Duodenal mucosa (tissue), 2 donors: Measurements from ENCODE around the gene ARMC9.

Experiments
- H3K27ac ChIP-seq: one replicate; pipeline ENCODE4 v1.7.0; 2013; ENCODE audit warnings: low read depth, low read length
- H3K27me3 ChIP-seq, 2 donors: one replicate each; pipeline ENCODE4 v1.7.0; 2013; ENCODE audit warnings: low read length in 2 of 2, control low read depth in 1 of 2; ENCODE audit not compliant: insufficient read depth in 2 of 2, control insufficient read depth in 1 of 2
- H3K36me3 ChIP-seq, 2 donors: one replicate each; pipeline ENCODE4 v1.7.0; 2013; ENCODE audit warnings: low read length in 2 of 2, control low read depth in 1 of 2; ENCODE audit not compliant: insufficient read depth in 2 of 2, control insufficient read depth in 1 of 2
- H3K4me1 ChIP-seq, 2 donors: one replicate each; pipeline ENCODE4 v1.7.0; 2013; ENCODE audit warnings: low read length in 2 of 2, control low read depth in 1 of 2; ENCODE audit not compliant: insufficient read depth in 2 of 2, control insufficient read depth in 1 of 2
- H3K4me3 ChIP-seq, 2 donors: one replicate each; pipeline ENCODE4 v1.7.0; 2013; ENCODE audit warnings: low read length in 2 of 2, low read depth in 1 of 2
- H3K9ac ChIP-seq, 2 donors: one replicate each; pipeline ENCODE4 v1.7.0; 2013; ENCODE audit warnings: low read length in 2 of 2, low read depth in 1 of 2
- H3K9me3 ChIP-seq, 2 donors: one replicate each; pipeline ENCODE4 v1.7.0; 2013; ENCODE audit warnings: low read length in 2 of 2, control low read depth in 1 of 2; ENCODE audit not compliant: control insufficient read depth in 1 of 2

Gene ARMC9

DNA sequence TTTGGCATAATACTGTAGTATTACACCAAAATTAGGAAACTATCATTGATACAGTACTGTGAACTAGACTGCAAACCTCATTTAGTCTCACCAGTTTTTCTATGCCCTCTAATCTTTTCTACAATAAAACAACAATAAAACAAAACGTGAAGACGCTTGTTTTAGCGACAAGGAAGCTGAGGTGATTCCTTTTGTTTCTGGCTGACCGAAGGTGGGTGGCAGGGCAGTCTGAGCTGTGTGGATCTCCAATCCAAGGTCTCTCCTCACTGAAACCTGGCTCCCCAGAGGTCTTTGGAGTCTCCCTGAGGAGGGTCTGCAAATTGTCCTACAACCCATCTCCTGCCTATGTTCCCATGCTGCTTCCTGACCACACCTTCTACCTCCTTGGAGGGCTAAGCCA, 59.3 kb downstream of the ARMC9 start:
- H3K36me3 ChIP-seq = peaks cover 0 to 1% of the 10 kb centered on the region in 2 donors
- H3K9ac ChIP-seq = no peak overlapping the region
- H3K27ac ChIP-seq = no peak overlapping the region
- no peak overlapping the region for H3K4me3 ChIP-seq
- no peaks in the 10 kb centered on the region for H3K9me3 ChIP-seq
- H3K4me1 ChIP-seq = peaks cover 22 to 24% of the 10 kb centered on the region in 2 donors
- H3K27me3 ChIP-seq = no peaks in the 10 kb centered on the region

DNA sequence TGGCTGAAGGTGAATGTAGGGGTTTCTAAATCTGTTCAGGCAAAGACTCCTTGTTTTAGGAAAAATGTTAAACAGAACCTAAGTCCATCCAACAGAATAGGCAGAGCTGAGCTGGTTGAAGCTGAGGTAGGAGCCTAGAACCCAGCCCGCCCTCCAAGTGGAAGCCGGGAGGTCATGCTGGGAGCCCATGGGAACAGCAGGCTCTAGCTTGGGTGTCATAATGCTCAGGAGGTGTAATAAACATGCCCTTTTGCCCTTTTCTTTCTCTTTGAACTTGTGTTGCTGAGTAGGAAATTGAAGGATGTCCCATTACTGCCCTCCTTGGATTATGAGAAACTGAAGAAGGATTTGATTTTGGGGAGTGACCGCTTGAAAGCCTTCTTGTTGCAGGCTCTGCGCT, 60.3 kb downstream of the ARMC9 start:
- Histone ChIP-seq H3K9me3 (no peaks in the 10 kb centered on the region), H3K9ac (no peak overlapping the region), H3K4me1 (peaks cover 24 to 27% of the 10 kb centered on the region in 2 donors), H3K27me3 (no peaks in the 10 kb centered on the region), H3K27ac (no peak overlapping the region), H3K4me3 (no peak overlapping the region), H3K36me3 (peaks cover 0 to 4% of the 10 kb centered on the region in 2 donors)

DNA sequence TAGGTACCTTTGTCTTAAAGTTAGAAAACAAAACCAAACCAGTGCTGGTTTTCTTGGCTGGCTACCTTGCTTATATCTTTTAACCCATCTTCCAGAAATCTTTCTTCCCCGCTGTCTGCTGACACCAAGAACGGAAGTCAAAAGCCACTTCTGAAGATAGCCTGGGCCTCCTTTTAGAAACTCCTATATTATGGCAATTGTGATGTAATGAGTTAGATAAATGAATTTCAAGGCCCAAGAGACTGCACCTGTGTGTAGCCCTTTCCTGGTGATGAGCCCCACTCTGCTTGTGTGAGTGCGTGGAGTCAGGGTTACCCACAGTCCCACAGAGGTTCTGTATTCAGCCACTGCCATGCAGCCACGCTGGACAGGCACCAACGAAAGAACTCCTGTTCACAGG, 60.7 kb downstream of the ARMC9 start:
- Histone ChIP-seq H3K4me3 (no peak overlapping the region), H3K27ac (no peak overlapping the region), H3K9me3 (no peaks in the 10 kb centered on the region), H3K36me3 (peaks cover 0 to 4% of the 10 kb centered on the region in 2 donors), H3K9ac (no peak overlapping the region), H3K27me3 (no peaks in the 10 kb centered on the region), H3K4me1 (peaks cover 24 to 27% of the 10 kb centered on the region in 2 donors)

DNA sequence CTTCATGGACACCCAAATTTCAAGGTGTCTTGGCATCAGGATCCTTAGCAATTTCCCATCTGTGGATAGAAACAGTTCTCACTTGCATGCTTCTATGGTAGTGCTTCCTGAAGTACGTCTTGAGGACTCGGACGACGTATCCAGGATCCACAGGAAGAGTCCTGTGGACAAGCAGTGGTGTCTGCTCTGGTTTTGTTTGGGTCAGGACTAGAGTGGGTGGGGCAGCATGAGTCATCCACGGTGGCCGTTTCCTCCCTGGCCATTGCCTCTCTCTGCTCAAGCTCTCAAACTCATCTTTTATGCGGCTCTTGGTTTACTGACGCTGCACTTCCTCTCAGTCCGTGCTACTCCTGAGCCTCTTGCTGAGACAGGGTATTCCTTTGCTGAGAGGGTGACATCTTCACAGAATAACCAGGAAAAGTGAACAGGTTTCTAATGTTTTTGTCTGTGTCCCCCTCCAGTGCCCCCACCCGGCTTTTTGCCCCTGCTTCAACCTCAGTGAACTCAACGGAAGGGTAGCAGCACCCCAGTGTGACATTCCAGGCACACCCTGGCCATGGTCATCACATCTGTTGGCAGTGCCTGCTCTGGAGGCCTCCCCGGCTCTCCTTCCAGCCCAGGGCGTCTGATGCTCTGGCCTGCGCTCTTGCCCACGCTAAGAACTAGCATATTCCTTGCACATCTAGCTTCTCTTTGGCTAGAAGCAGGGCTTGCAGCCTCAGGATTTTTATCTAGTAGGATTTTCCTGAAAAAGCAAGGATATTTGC, 62.2 kb downstream of the ARMC9 start:
- Histone ChIP-seq H3K9me3 (no peaks in the 10 kb centered on the region), H3K4me1 (peaks cover 24 to 27% of the 10 kb centered on the region in 2 donors), H3K36me3 (peaks cover 0 to 4% of the 10 kb centered on the region in 2 donors), H3K4me3 (no peak overlapping the region), H3K27ac (no peak overlapping the region), H3K27me3 (no peaks in the 10 kb centered on the region), H3K9ac (no peak overlapping the region)

DNA sequence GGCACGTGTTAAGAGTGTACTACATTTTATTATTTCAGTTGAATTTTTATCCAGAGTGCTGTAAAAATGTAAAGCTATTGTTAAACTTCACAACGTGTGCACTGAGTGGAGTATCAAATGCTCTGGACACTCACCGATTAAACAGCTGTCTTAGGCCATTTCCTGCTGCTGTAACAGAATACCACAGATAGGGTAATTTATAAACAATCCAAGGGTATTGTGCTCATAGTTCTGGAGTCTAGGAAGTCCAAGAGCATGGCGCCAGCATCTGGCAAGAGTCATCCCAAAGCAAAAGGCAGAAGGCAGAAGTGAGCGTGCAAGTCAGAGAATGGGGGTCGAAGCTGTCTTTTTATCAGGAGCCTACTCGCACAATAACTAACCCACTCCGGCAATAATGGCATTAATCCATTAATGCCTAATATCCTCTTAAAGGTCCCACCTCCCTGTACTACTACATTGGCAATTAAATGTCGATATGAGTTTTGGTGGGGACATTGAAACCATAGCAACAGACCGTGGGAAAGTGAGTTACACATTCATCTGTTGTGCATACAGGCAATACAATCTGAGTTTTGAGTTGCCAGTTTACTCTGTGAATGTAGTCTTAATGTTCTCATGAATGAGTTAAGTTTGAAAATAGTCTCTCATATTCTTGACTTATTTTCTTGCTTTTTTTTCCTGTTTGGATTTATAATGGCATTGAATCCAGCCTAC, 64.8 kb downstream of the ARMC9 start:
- H3K4me3 ChIP-seq = no peak overlapping the region
- H3K27ac ChIP-seq = no peak overlapping the region
- no peaks in the 10 kb centered on the region for H3K27me3 ChIP-seq
- no peak overlapping the region for H3K9ac ChIP-seq
- peaks cover 18 to 27% of the 10 kb centered on the region in 2 donors for H3K4me1 ChIP-seq
- peaks cover 0 to 4% of the 10 kb centered on the region in 2 donors for H3K36me3 ChIP-seq
- H3K9me3 ChIP-seq = no peaks in the 10 kb centered on the region

DNA sequence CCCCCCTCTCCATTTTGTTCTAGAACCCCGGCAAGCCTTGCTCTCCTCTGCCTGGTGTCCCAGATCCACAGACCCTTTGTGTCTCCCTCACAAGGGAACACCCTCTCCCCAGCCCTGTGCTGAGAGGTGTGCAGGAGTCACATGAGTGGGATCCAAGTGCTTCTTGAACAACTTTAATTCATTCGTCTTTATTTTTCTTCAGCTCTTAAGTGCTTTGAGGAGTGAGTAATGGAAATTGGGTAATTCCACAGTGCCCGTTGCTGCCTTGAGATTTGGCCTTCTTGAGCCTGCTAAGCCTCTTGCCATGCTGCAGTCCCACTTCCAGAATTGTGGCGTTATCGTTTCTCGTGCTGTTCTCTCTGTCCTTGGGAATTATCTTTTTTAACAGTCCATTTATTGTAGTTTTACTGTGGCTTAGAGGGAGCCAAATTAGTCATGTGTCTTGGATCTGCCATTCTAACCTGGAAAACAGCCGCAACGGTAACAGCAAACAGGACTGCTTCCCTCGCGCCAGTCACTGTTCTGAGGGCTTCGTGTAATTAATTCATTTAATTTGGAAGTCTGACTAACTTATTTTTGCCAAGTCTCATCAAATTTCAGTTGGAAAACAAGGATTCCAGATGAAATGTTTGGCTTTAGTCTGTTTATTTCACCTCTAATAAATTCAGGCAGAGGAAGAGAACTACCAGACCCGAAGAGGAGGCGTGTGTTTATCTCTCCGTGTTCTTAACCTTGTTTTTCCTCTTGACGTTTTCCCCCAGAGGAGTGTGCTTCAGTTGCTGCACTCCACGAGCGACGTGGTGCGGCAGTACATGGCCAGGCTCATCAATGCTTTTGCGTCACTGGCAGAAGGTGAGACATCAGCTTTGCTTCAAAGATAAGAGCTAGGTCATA, 72.0 kb downstream of the ARMC9 start:
- no peak overlapping the region for H3K9ac ChIP-seq
- no peak overlapping the region for H3K27ac ChIP-seq
- H3K9me3 ChIP-seq = no peaks in the 10 kb centered on the region
- peaks cover 0 to 4% of the 10 kb centered on the region in 2 donors for H3K36me3 ChIP-seq
- no peak overlapping the region for H3K4me3 ChIP-seq
- H3K4me1 ChIP-seq = peaks cover 3 to 8% of the 10 kb centered on the region in 2 donors
- no peaks in the 10 kb centered on the region for H3K27me3 ChIP-seq

DNA sequence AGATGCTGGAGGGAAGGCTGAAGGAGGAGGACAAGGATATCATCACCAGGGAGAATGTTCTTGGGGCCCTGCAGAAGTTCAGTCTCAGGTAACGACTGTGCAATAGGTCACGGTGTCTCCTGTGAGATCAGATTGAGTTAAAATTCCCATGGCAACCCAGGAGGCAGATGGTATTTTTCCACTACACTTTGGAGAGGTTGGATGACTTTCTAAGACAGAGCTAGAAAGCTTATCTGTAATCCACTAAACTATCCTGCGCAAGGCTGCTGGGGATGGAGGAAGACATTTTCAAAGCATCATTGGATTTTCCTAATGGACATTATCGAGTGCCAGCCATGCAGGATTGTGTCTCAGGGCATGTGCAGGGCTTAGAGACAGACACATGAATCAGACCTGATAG, 74.6 kb downstream of the ARMC9 start:
- Histone ChIP-seq H3K4me1 (peaks cover 3 to 8% of the 10 kb centered on the region in 2 donors), H3K9me3 (no peaks in the 10 kb centered on the region), H3K9ac (no peak overlapping the region), H3K36me3 (peaks cover 0 to 4% of the 10 kb centered on the region in 2 donors), H3K27me3 (no peaks in the 10 kb centered on the region), H3K27ac (no peak overlapping the region), H3K4me3 (no peak overlapping the region)

DNA sequence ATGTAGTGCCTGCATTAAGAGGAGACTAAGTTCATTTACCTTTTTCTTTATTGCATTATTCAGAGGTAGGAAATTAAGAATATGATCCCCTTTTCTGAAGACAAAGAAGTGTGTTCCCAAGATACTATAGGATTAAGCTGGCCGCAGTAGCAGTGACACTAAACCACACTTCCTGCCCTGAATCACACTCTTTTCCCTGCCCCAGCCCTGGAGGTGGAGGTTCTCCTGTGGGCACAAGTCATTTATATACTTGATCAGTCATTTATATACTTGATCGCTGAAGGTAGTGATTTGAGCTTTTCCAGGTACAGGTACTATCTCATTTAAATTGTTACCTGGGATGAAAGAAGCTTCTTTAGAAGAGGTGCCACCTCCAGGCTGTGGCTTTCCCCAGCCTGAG, 78.6 kb downstream of the ARMC9 start:
- Histone ChIP-seq H3K4me1 (no peaks in the 10 kb centered on the region), H3K27ac (no peak overlapping the region), H3K27me3 (no peaks in the 10 kb centered on the region), H3K9me3 (no peaks in the 10 kb centered on the region), H3K9ac (no peak overlapping the region), H3K4me3 (no peak overlapping the region), H3K36me3 (peaks cover 2 to 4% of the 10 kb centered on the region in 2 donors)

DNA sequence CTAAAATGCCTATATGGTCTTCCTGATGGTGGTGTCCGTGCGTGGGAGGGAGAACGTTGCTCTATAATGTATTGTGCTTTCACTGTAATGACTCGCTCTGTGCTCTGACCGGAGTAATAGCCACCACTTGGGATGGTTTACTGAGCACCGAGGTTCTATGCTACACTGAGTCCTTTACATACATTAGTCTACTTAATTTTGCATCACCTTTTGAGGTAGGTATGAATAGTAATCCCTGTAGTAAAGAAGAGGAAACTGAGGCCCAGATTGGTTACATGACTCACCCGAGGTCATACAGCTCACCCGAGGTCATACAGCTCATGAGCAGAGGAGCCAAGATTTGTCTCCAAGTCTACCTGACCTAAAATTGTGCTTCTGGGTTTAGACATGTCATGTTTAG, 79.5 kb downstream of the ARMC9 start:
- H3K9me3 ChIP-seq = no peaks in the 10 kb centered on the region
- H3K9ac ChIP-seq = no peak overlapping the region
- H3K27ac ChIP-seq = no peak overlapping the region
- H3K4me3 ChIP-seq = no peak overlapping the region
- no peaks in the 10 kb centered on the region for H3K27me3 ChIP-seq
- no peaks in the 10 kb centered on the region for H3K4me1 ChIP-seq
- peaks cover 2 to 3% of the 10 kb centered on the region in 2 donors for H3K36me3 ChIP-seq

DNA sequence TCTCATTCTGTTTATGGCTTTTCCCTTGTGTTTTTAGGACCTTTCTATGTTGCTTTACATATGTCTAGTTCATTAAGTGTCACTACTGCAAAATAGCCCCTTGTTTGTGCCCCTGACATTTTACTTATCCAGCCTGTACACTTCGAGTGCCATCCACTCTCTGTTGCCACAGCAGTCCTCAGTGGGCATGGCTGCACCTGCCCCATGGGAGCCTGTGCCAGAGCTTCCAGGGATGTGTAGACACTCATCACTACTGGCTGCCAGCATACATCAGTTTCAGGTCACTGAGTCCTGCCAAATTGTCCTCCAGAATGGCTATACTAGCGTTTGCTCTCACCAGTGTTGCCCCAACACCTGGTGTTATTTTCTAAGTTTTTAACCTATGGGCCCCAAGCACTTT, 80.4 kb downstream of the ARMC9 start:
- peaks cover 0 to 2% of the 10 kb centered on the region in 2 donors for H3K36me3 ChIP-seq
- H3K4me1 ChIP-seq = no peaks in the 10 kb centered on the region
- H3K9ac ChIP-seq = no peak overlapping the region
- H3K27ac ChIP-seq = no peak overlapping the region
- H3K27me3 ChIP-seq = no peaks in the 10 kb centered on the region
- H3K4me3 ChIP-seq = no peak overlapping the region
- no peaks in the 10 kb centered on the region for H3K9me3 ChIP-seq
